GM21515 (cell line): ENCODE measurements around the gene PGLYRP4.
"Not testable (repeated sequence)": the region's sequence is repeated elsewhere in the genome, so short reads cannot be mapped to it uniquely, and the experiment has no call there.

Experiments
- ATAC-seq: cut with Tn5 transposase; IDR thresholded peaks from one replicate; pipeline ENCODE4 v1.9.1; 2021; ENCODE audit not compliant: unreplicated experiment

Gene PGLYRP4

GRCh38 chr1:153341431-153341934, 7.2 kb downstream of the PGLYRP4 start:
- ATAC-seq, result no peak

- ATAC-seq, result no peak
Observed at GRCh38 chr1:153340356-153340755, 8.3 kb downstream of the PGLYRP4 start.

- no peak for ATAC-seq
Observed at GRCh38 chr1:153339802-153340201, 8.8 kb downstream of the PGLYRP4 start.

GRCh38 chr1:153337980-153338853, 10.4 kb downstream of the PGLYRP4 start:
- no peak for ATAC-seq

GRCh38 chr1:153336650-153337049, 12.0 kb downstream of the PGLYRP4 start:
- ATAC-seq, result no peak

- ATAC-seq, result no peak
Observed at GRCh38 chr1:153333902-153334301, 14.7 kb downstream of the PGLYRP4 start.

GRCh38 chr1:153324912-153325311, 23.7 kb downstream of the PGLYRP4 start:
- ATAC-seq, result no peak

- no peak for ATAC-seq
Observed at GRCh38 chr1:153322568-153322967, 26.1 kb downstream of the PGLYRP4 start.

GRCh38 chr1:153318145-153318544, 30.5 kb downstream of the PGLYRP4 start:
- ATAC-seq, result not testable (repeated sequence)

- not testable (repeated sequence) for ATAC-seq
Observed at GRCh38 chr1:153316013-153316412, 32.6 kb downstream of the PGLYRP4 start.

- ATAC-seq, result not testable (repeated sequence)
Observed at GRCh38 chr1:153314388-153314787, 34.3 kb downstream of the PGLYRP4 start.

- ATAC-seq, result no peak
Observed at GRCh38 chr1:153313288-153313687, 35.4 kb downstream of the PGLYRP4 start.

- no peak for ATAC-seq
Observed at GRCh38 chr1:153312570-153313186, 36.0 kb downstream of the PGLYRP4 start, which contains the start of gene PGLYRP3. Gene PGLYRP3, minus strand, starts transcription at chr1:153312952. Its CDS starts 2,287 bp downstream, at chr1:153310665.

GRCh38 chr1:153310526-153310925, 38.1 kb downstream of the PGLYRP4 start:
- no peak for ATAC-seq

- no peak for ATAC-seq
Observed at GRCh38 chr1:153309441-153309840, 39.2 kb downstream of the PGLYRP4 start.

GRCh38 chr1:153308540-153308939, 40.1 kb downstream of the PGLYRP4 start:
- no peak for ATAC-seq

- ATAC-seq, result no peak
Observed at GRCh38 chr1:153307221-153307600, 41.4 kb downstream of the PGLYRP4 start.

GRCh38 chr1:153306303-153307220, 42.1 kb downstream of the PGLYRP4 start:
- ATAC-seq, result no peak

- no peak for ATAC-seq
Observed at GRCh38 chr1:153305682-153306081, 43.0 kb downstream of the PGLYRP4 start.

- no peak for ATAC-seq
Observed at GRCh38 chr1:153302308-153302707, 46.3 kb downstream of the PGLYRP4 start.

GRCh38 chr1:153293851-153294250, 54.8 kb downstream of the PGLYRP4 start:
- no peak for ATAC-seq
